GM10266 (cell line): ENCODE results near the gene TMEM245.

ENCODE experiments used
- DNase-seq: peaks from one replicate; pipeline ENCODE4 v3.0.0; 2012; ENCODE audit errors: extremely low spot score
- TF ChIP-seq, protein P1 (sequence below): IDR thresholded peaks from 2 replicates; pipeline ENCODE4 v1.5.1; 2012; ENCODE audit warnings: mild to moderate bottlenecking, low read depth; ENCODE audit not compliant: control insufficient read depth, insufficient read depth; ENCODE audit errors: missing control alignments

Gene TMEM245

DNA sequence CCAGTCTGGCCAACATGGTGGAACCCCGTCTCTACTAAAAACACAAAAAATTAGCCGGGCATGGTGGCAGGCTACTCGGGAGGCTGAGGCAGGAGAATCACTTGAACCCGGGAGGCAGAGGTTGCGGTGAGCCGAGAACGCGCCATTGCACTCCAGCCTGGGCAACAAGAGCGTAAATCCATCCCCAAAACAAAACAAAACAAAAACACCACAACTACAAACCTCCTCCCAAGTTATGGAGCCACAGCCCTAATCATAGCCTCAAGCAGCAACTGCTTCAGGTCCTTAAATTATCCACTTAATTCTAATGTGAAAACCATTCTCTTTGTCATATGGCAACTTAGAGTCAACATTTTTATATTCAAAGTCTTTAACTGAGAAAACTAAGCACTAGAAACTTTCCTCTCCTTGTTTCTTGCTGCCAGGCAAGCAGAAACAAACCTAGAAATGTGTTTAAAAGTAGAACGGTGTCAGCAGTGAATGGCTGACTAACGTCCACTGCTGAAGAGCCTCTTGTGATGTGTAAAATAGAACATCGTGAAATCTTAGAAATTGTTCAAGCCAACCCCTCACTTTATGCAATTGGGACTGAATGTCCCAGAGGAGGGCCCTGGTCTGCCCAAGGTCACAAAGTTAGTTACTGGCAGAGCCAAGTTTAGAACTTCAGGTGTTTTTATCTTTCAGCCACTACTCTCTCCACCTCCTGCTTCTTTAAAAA, 5.7 kb downstream of the TMEM245 start:
- TF ChIP-seq, protein P1, sequence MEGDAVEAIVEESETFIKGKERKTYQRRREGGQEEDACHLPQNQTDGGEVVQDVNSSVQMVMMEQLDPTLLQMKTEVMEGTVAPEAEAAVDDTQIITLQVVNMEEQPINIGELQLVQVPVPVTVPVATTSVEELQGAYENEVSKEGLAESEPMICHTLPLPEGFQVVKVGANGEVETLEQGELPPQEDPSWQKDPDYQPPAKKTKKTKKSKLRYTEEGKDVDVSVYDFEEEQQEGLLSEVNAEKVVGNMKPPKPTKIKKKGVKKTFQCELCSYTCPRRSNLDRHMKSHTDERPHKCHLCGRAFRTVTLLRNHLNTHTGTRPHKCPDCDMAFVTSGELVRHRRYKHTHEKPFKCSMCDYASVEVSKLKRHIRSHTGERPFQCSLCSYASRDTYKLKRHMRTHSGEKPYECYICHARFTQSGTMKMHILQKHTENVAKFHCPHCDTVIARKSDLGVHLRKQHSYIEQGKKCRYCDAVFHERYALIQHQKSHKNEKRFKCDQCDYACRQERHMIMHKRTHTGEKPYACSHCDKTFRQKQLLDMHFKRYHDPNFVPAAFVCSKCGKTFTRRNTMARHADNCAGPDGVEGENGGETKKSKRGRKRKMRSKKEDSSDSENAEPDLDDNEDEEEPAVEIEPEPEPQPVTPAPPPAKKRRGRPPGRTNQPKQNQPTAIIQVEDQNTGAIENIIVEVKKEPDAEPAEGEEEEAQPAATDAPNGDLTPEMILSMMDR = no peak
- no peak for DNase-seq

GRCh38 chr9:109113254-109113653, 6.5 kb downstream of the TMEM245 start:
- DNase-seq = no peak
- TF ChIP-seq, protein P1 = no peak

DNA sequence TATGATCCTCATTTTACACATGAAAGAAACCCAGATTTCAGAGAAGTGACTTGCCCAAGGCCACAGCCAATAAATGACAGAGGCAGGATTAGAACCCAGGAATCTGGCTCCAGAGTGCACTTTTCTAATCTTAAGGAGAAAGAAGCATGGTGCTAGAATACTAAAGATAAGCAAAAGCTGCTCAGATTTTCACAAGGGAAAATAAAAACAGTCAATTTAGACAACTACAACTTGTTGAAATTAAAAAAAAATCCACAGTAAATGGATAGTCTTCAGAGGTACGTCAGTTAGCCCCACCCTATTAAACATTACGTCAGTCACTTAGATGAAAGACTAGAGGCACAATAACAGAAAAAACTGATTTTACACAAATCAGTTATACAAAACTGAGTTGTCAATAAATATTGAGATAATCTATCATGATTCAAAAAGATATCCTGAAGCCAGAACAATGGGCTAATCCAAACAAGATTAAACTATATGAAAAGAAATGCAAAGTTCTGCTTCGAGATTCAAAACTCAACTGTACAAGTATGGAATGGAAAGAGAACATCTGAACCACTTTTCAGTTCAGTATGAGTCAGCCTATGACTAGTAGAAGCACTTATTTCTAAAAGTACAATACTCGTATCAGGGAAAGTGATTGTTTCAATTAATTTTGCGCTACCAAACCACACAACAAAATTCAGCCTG, 9.3 kb downstream of the TMEM245 start:
- TF ChIP-seq, protein P1 = no peak
- no peak for DNase-seq

- TF ChIP-seq, protein P1 = no peak
- DNase-seq = no peak
Measured at GRCh38 chr9:109109967-109110328, 9.8 kb downstream of the TMEM245 start.

DNA sequence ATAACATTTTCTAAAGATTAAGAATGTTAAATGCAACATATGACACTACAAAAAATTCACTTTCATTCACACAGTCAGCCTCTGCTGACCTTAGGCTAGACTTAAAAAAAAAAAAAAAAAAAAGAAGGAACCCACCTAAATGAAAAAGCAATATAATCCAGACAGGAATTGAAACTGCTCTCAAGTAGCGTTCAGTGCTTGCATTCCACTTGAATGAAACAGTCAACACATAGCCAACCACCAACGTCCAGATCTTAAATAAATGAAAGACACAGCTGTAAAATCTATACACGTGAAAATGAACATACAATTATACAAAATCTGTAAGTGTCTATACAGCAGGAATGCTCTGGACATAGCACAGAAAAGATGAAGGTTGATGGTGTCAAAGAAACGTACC, 11.4 kb downstream of the TMEM245 start:
- DNase-seq = no peak

GRCh38 chr9:109107402-109108240, 12.1 kb downstream of the TMEM245 start:
- DNase-seq = no peak
- TF ChIP-seq, protein P1 = no peak

More for the DNA sequence above, 11.4 kb downstream of the TMEM245 start:
- TF ChIP-seq, protein P1 = no peak
